ENCODE data around the gene CDADC1. TPM values are rescaled to one million over a fixed set of nuclear protein-coding genes. Genes with fewer than 3 reads are reported as not detected.
"Not testable (repeated sequence)": the region's sequence is repeated elsewhere in the genome, so short reads cannot be mapped to it uniquely, and the experiment has no call there.

The CDADC1 gene
- total RNA-seq, 1 donor from 2014 or later: 8.4 TPM

DNA sequence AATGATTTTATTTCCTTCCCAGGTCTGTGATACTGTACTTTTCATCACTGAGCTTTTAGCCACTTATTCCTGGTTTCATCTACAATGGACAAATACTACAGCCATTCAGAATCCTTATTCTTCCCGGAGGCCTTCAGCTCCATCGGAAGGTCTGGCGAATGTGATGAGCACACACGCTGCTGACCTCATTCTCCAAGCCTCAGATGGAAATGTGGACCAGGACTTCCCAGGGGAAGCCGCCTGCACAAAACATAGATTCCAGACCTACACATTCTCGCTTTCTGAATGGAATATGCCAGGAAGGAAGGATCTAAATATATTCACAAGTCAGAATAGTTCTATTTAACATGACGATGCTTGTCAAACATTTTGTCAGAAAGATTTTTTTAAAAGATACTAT lies 75.6 kb downstream of the CDADC1 start:
- Mint-ChIP-seq H3K9me3 (ENCODE audit: unreplicated experiment) (no peaks in the 10 kb centered on the region), H3K4me1 (ENCODE audit: unreplicated experiment) (peaks cover 4% of the 10 kb centered on the region), H3K36me3 (ENCODE audit: unreplicated experiment) (peaks cover 2% of the 10 kb centered on the region)

DNA sequence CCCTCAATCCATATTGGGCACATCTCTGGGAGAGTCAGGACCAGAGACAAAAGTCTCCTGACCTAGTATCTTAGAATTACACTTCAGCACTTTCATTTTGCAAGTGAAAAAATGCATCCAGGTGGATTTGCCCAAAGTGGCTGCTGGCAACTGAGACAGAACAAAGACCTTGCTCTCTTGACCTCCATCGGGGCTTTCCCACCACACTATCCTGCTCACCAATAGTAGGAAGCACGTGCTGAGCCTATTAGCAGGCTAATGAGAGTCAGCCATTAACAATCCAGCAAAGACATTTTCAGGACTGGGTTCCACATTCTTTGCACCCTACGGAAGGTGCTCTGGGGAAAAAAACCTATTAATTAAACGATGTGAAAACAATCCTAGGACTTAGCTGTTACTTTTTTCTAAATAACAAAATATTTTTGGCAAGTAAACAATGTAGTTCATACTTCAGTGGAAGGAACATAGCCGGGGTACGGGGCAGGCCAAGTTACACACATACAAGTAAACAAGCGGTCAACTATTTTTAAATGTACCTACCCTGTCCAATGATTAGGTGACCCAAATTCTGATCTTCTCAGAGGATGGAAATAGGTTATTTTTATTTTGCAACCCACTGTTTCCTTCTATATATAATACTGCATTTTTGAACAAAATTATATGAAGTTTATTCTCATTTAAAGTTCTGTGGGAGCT lies 78.6 kb downstream of the CDADC1 start:
- H3K4me3 Mint-ChIP-seq (ENCODE audit: unreplicated experiment): no peak overlapping the region
- no peaks in the 10 kb centered on the region for H3K27me3 Mint-ChIP-seq (ENCODE audit: unreplicated experiment)
- TF ChIP-seq, protein P1, sequence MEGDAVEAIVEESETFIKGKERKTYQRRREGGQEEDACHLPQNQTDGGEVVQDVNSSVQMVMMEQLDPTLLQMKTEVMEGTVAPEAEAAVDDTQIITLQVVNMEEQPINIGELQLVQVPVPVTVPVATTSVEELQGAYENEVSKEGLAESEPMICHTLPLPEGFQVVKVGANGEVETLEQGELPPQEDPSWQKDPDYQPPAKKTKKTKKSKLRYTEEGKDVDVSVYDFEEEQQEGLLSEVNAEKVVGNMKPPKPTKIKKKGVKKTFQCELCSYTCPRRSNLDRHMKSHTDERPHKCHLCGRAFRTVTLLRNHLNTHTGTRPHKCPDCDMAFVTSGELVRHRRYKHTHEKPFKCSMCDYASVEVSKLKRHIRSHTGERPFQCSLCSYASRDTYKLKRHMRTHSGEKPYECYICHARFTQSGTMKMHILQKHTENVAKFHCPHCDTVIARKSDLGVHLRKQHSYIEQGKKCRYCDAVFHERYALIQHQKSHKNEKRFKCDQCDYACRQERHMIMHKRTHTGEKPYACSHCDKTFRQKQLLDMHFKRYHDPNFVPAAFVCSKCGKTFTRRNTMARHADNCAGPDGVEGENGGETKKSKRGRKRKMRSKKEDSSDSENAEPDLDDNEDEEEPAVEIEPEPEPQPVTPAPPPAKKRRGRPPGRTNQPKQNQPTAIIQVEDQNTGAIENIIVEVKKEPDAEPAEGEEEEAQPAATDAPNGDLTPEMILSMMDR (IDR thresholded peaks at IDR 0.05): no peak
- DNase-seq (ENCODE audit: extremely low spot score, unreplicated experiment): no peak
- H3K4me1 Mint-ChIP-seq (ENCODE audit: unreplicated experiment): no peaks in the 10 kb centered on the region
- H3K36me3 Mint-ChIP-seq (ENCODE audit: unreplicated experiment): peaks cover 2% of the 10 kb centered on the region
- H3K27ac Mint-ChIP-seq (ENCODE audit: unreplicated experiment): no peak overlapping the region
- H3K9me3 Mint-ChIP-seq (ENCODE audit: unreplicated experiment): no peaks in the 10 kb centered on the region

More for the DNA sequence above, 75.6 kb downstream of the CDADC1 start:
- no peaks in the 10 kb centered on the region for H3K27me3 Mint-ChIP-seq (ENCODE audit: unreplicated experiment)
- no peak for DNase-seq (ENCODE audit: extremely low spot score, unreplicated experiment)
- no peak overlapping the region for H3K27ac Mint-ChIP-seq (ENCODE audit: unreplicated experiment)
- H3K4me3 Mint-ChIP-seq (ENCODE audit: unreplicated experiment): no peak overlapping the region
- TF ChIP-seq, protein P1 (IDR thresholded peaks at IDR 0.05): no peak

DNA sequence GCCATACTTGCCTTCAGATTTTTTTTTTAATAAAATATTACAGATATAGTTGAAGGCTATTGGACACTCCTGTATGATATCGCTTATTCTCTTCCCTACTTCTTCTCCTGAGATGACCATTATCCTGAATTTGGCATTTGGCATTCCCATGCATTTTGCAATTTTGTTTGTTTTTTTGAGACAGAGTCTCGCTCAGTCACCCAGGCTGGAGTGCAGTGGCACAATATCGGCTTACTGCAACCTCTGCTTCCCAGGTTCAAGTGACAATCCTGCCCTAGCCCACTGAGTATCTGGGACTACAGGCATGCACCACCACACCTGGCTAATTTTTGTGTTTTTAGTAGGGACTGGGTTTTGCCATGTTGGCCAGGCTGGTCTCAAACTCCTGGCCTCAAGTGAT lies 79.4 kb downstream of the CDADC1 start:
- H3K36me3 Mint-ChIP-seq (ENCODE audit: unreplicated experiment); DNase-seq (ENCODE audit: extremely low spot score, unreplicated experiment); H3K27ac Mint-ChIP-seq (ENCODE audit: unreplicated experiment); H3K9me3 Mint-ChIP-seq (ENCODE audit: unreplicated experiment); H3K4me1 Mint-ChIP-seq (ENCODE audit: unreplicated experiment); H3K4me3 Mint-ChIP-seq (ENCODE audit: unreplicated experiment); H3K27me3 Mint-ChIP-seq (ENCODE audit: unreplicated experiment): not testable (repeated sequence)

DNA sequence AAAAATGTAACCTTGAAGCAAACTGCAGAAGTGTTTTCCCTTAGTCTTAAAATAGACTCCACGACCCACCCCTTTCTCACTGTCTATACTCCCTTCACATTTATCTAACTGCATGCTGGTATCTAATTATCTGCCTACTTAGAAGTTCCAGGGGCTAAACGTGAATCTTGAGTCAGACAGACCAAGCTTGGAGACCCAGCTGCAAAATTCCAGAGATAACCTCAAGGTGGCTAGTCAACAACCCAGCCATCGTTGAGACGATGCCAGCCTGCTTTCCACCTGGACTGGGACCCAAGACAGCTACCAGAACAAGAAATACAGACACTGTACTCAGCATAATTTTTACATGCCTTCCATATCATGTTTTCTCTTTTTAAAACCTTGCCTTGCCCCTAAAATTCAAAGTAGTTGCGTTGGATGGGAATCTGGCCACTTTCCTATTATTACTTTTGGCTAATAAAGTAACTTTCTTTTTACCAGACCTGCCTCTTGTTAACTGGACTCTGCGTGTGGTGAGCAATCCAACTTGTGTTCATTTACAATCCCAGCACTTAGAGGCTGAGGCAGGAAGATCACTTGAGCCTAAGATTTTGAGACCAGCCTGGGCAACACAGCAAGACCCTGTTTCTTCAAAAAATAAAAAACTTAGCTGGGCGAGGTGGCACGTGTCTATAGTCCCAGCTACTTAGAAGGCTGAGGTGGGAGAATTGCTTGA lies 82.3 kb downstream of the CDADC1 start:
- no peak overlapping the region for H3K4me3 Mint-ChIP-seq (ENCODE audit: unreplicated experiment)
- H3K27ac Mint-ChIP-seq (ENCODE audit: unreplicated experiment): no peak overlapping the region
- no peaks in the 10 kb centered on the region for H3K9me3 Mint-ChIP-seq (ENCODE audit: unreplicated experiment)
- no peaks in the 10 kb centered on the region for H3K4me1 Mint-ChIP-seq (ENCODE audit: unreplicated experiment)
- TF ChIP-seq, protein P1 (IDR thresholded peaks at IDR 0.05): no peak
- H3K36me3 Mint-ChIP-seq (ENCODE audit: unreplicated experiment): no peaks in the 10 kb centered on the region
- no peak for DNase-seq (ENCODE audit: extremely low spot score, unreplicated experiment)
- no peaks in the 10 kb centered on the region for H3K27me3 Mint-ChIP-seq (ENCODE audit: unreplicated experiment)

DNA sequence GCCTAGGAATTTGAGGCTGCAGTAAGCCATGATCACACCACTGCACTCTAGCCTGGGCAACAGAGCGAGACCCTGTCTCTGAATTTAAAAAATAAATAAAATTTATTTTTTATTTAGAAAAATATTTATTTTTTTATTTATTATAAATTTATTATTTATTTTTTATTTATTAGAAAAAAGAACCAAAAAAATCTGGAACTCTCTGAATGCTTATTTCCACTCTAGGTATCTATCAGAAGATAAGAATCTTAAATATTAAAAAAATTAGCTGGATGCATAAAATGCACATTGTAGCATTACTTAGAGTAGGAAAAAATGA lies 82.8 kb downstream of the CDADC1 start:
- Mint-ChIP-seq H3K27ac (ENCODE audit: unreplicated experiment) (no peak overlapping the region), H3K4me1 (ENCODE audit: unreplicated experiment) (no peaks in the 10 kb centered on the region), H3K9me3 (ENCODE audit: unreplicated experiment) (no peaks in the 10 kb centered on the region), H3K27me3 (ENCODE audit: unreplicated experiment) (no peaks in the 10 kb centered on the region), H3K36me3 (ENCODE audit: unreplicated experiment) (no peaks in the 10 kb centered on the region), H3K4me3 (ENCODE audit: unreplicated experiment) (no peak overlapping the region)
- TF ChIP-seq, protein P1 (IDR thresholded peaks at IDR 0.05): no peak
- DNase-seq (ENCODE audit: extremely low spot score, unreplicated experiment): no peak
